Ovary (tissue), 9 donors: ENCODE results near the gene VPS36. TPM values are rescaled to one million over a fixed set of nuclear protein-coding genes. Genes with fewer than 3 reads are reported as not detected.
"Not testable (repeated sequence)": the region's sequence is repeated elsewhere in the genome, so short reads cannot be mapped to it uniquely, and the experiment has no call there.

Experiments
- DNase-seq, 5 donors: peaks; one replicate each; pipeline ENCODE4 v3.0.0-alpha.2; 2019 to 2020
- H3K27ac ChIP-seq, 2 donors: fragments of 200-600 bp; one replicate each; pipeline versions ENCODE4 v1.5.1 to v1.8.0; 2019 to 2022
- H3K27me3 ChIP-seq: fragments of 200-600 bp; one replicate; pipeline ENCODE4 v1.8.0; 2022
- H3K36me3 ChIP-seq: fragments of 200-600 bp; sonication (generic); one replicate; pipeline ENCODE4 v1.5.1; 2019
- H3K4me1 ChIP-seq: one replicate; pipeline ENCODE4 v1.8.1; 2013; ENCODE audit warnings: mild to moderate bottlenecking, moderate library complexity; ENCODE audit not compliant: insufficient read depth
- H3K4me3 ChIP-seq: fragments of 200-600 bp; sonication (generic); one replicate; pipeline ENCODE4 v1.5.1; 2017
- H3K9me3 ChIP-seq, 2 donors: fragments of 200-600 bp in 1 of 2; sonication (generic) in 1 of 2; one replicate each; pipeline versions ENCODE4 v1.5.1 to v1.8.1; 2013 to 2019; ENCODE audit warnings: mild to moderate bottlenecking in 1 of 2, moderate library complexity in 1 of 2
- CTCF ChIP-seq, 3 donors: fragments of 450-650 bp in 2 of 3; fragments of 200-600 bp in 1 of 3; IDR thresholded peaks; one replicate each; pipeline versions ENCODE4 v1.5.1 to v1.8.0; 2016 to 2022; ENCODE audit warnings: antibody characterized with exemption in 3 of 3, mild to moderate bottlenecking in 1 of 3
- EP300 ChIP-seq: sonication (generic); formaldehyde crosslinking; IDR thresholded peaks from one replicate; pipeline ENCODE4 v1.6.1; 2017; ENCODE audit warnings: antibody characterized with exemption
- POLR2A ChIP-seq: fragments of 450-650 bp; IDR thresholded peaks from one replicate; pipeline ENCODE4 v1.6.1; 2017; ENCODE audit warnings: antibody characterized with exemption, mild to moderate bottlenecking, moderate library complexity
- WGBS, 3 donors: extraction: QIAGEN DNeasy Blood & Tissue Kit in 1 of 3; methylation state at CpG; one replicate each; pipeline versions ENCODE4 v1.1.5 to v1.1.7; 2013 to 2017; 5-methylcytosine and 5-hydroxymethylcytosine counted together
- intact Hi-C, 4 donors: fragments of 100-400 bp; cut with DNase I; formaldehyde crosslinking; loops; one replicate each; pipeline versions ENCODE4 v1.11.0 to v1.15.1; 2022 to 2023
- polyA plus RNA-seq, 2 donors: library from polyadenylated mRNA; stranded (reverse); fragments of 200-250 nt in 1 of 2; fragments of 350-450 nt in 1 of 2; fragmentation: Illumina TruSeq in 1 of 2; extraction: RNeasy Lipid Tissue Mini Kit (QIAGEN cat#74804) in 1 of 2; gene quantifications; one replicate each; pipeline ENCODE4 v1.2.3, GENCODE V29; 2013 to 2014
- small RNA-seq: library from RNA; depleted of rRNA; stranded (forward); fragments of <200 nt; gene quantifications from one replicate; pipeline ENCODE3, GENCODE V24; 2016
- total RNA-seq, 7 donors: library from RNA; depleted of rRNA in 2 of 7; stranded (reverse); fragments of >200 nt in 2 of 7; fragmentation: NEBNext Ultra II Directional in 3 of 7; extraction: Animal tissue kit (Norgen Biotek cat#: 25700) in 3 of 7; gene quantifications; one replicate each; pipeline versions ENCODE4 v1.1.0 to v1.2.4, GENCODE V29; 2016 to 2023
- donor health status: DM: no; HTN: no; CAD: no; lungs with moderate emphysema.
- donor health status: DM: no; HTN: no; CAD: no.
- donor health status: Bipolar disorder and iron deficiency.
- donor health status: DM: yes; HTN: yes; CAD: no.
- donor health status: DM: no; HTN: no; CAD: no.
- donor health status: DM: yes; HTN: yes; CAD: no.

Gene VPS36
- total and polyA plus RNA-seq, 9 donors, result 15.0 to 54.7 (median 32.3) TPM

- Histone ChIP-seq H3K27ac (no peak overlapping the region), H3K27me3 (no peaks in the 10 kb centered on the region), H3K36me3 (no peaks in the 10 kb centered on the region), H3K4me1 (no peaks in the 10 kb centered on the region), H3K9me3 (no peaks in the 10 kb centered on the region), H3K4me3 (no peak overlapping the region)
- WGBS, 3 donors, result 84 to 86% (median 84%) methylated on average over 4 of the region's 4 CpGs
- intact Hi-C loops, result no loop called here
- DNase-seq, result no peak
- TF ChIP-seq POLR2A (no peak), EP300 (no peak), CTCF (IDR thresholded peaks at IDR 0.05) (no peak)
Measured at GRCh38 chr13:52374389-52374788, 76.0 kb downstream of the VPS36 start.

GRCh38 chr13:52373277-52373676, 77.2 kb downstream of the VPS36 start:
- H3K27me3 ChIP-seq, H3K27ac ChIP-seq, H3K4me3 ChIP-seq, intact Hi-C loops, DNase-seq, H3K36me3 ChIP-seq, H3K4me1 ChIP-seq, H3K9me3 ChIP-seq: not testable (repeated sequence)
- 97 to 100% (median 100%) methylated on average over 1 of the region's 1 CpG for WGBS, 3 donors

GRCh38 chr13:52371736-52372247, 78.6 kb downstream of the VPS36 start:
- intact Hi-C loops, result no loop called here
- WGBS, 3 donors, result 10 to 29% (median 24%) methylated on average over 3 of the region's 3 CpGs
- DNase-seq, result no peak
- TF ChIP-seq POLR2A (no peak), EP300 (no peak), CTCF (IDR thresholded peaks at IDR 0.05) (no peak)
- Histone ChIP-seq H3K4me1 (no peaks in the 10 kb centered on the region), H3K36me3 (no peaks in the 10 kb centered on the region), H3K27ac (no peak overlapping the region), H3K9me3 (no peaks in the 10 kb centered on the region), H3K4me3 (no peak overlapping the region), H3K27me3 (no peaks in the 10 kb centered on the region)

- DNase-seq, result no peak
- Histone ChIP-seq H3K27ac (no peak overlapping the region), H3K36me3 (no peaks in the 10 kb centered on the region), H3K4me3 (no peak overlapping the region), H3K9me3 (no peaks in the 10 kb centered on the region), H3K27me3 (no peaks in the 10 kb centered on the region), H3K4me1 (no peaks in the 10 kb centered on the region)
- intact Hi-C loops, result no loop called here
- WGBS, 3 donors, result 48 to 60% (median 50%) methylated on average over 4 of the region's 4 CpGs
- TF ChIP-seq EP300, result no peak
Measured at GRCh38 chr13:52366291-52366690, 84.1 kb downstream of the VPS36 start.

Small RNAs within 50 kb of the gene (small RNA-seq; reads per million reads assigned to genes)
- gene RNY4P24, result not detected

Other genes with a start within 250 kb of the VPS36 start
- gene THSD1, start 44.5 kb downstream of the VPS36 start, total RNA-seq, result 1 to 10 TPM; 2.1 to 5.4 (median 3.4) TPM
- gene THSD1, start 44.5 kb downstream of the VPS36 start, polyA plus RNA-seq, result 1 to 10 TPM; 4.8 to 6.4 TPM
- gene CKAP2, start 4.8 kb upstream of the VPS36 start, total RNA-seq, result 1 to 10 TPM; 3.7 to 7.7 (median 6.1) TPM
- gene CKAP2, start 4.8 kb upstream of the VPS36 start, polyA plus RNA-seq, result 10 to 100 TPM in 1 of 2 donors, 1 to 10 TPM in 1; 3.0 to 12.6 TPM
- gene HNRNPA1L2, start 191.8 kb upstream of the VPS36 start, total RNA-seq, result 10 to 100 TPM in 3 of 7 donors, 1 to 10 TPM in 4; 2.3 to 12.6 (median 8.5) TPM
- 10 to 100 TPM; 10.3 to 16.2 TPM for gene HNRNPA1L2, start 191.8 kb upstream of the VPS36 start, polyA plus RNA-seq
- gene SUGT1, start 202.2 kb upstream of the VPS36 start, total RNA-seq, result 10 to 100 TPM; 31.0 to 50.7 (median 45.6) TPM
- 10 to 100 TPM; 20.0 to 33.7 TPM for gene SUGT1, start 202.2 kb upstream of the VPS36 start, polyA plus RNA-seq